GM21367 (cell line): ENCODE results near the gene BTRC.
"Not testable (repeated sequence)": the region's sequence is repeated elsewhere in the genome, so short reads cannot be mapped to it uniquely, and the experiment has no call there.

Experiments used
- ATAC-seq: cut with Tn5 transposase; IDR thresholded peaks from one replicate; pipeline ENCODE4 v1.9.1; 2021; ENCODE audit not compliant: unreplicated experiment

BTRC gene

DNA sequence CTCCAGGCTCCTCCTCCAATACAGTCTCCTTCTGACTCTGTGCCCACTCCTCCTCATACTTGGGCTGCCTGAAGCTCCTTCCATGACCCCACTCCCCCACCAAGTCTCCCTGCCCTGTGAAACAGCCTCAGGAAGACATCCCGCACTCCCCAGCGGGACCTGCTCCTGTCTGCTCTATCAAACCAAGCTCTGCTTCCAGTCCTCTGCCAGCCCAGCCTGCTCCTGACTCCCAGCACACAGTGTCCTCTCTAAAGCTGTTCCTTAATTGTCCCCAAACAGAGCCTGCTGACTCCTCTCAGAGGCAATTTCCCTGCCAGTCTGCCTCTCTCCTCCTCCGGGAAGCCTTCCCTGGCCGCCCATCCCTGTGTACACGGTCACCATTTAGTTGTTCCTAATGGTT, 224.2 kb downstream of the BTRC start:
- no peak for ATAC-seq

DNA sequence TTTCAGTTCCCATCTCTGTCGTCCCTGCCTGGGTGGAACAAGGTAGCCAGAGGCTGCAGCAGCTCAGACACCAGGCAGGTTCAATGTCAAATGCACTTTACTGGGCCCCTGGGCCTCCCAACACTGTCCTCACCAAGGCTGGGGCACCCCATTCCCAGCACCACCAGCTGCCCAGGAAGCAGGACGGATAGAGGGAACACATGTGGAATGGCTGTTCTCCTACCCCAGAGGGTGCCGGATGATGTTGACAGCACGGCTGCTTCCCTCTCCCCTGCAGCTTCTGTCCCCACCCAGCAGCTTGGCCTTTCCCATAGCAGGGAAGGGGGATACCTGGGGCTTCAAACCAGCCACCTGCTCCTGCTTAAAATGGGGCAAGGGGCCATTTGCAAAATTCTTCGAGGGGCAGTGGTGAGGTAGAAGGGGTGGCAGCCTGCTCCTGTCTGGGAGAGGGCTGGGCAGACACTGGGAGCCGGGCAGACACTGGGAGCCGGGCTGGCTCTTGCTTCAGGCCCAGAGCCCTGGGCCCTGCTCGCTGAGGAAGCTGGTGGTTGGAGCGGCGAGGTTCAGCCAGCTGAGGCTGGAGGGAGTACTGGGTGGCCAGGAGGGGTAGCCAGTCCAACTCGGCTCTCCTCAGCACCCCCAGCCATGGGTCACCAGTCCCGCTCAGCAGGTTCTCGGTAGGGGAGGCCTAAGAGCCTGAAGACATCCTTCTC, 225.0 kb downstream of the BTRC start:
- ATAC-seq = no peak

- no peak for ATAC-seq
Measured at GRCh38 chr10:101579516-101579870, 225.5 kb downstream of the BTRC start.

- ATAC-seq = no peak
Measured at GRCh38 chr10:101580486-101581399, 226.8 kb downstream of the BTRC start.

DNA sequence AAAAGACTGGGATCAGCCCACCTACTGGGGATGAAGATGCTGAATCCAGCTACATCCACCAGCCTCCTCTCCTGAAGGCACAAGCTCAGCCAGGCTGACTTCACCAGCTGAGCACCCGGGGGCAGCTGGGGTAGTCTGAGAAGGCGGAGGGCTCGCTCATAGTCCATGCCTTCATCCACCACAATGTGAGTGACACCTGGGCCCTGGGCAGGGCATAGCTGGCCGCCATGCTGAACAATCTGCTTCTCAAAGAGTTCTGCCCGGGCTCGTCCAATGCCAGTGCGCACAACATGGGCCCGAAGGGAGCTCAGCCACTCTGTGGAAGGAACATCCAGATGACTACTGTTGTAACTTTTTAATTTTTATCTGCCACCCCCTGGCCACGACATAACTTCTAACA, 231.9 kb downstream of the BTRC start:
- ATAC-seq = no peak

DNA sequence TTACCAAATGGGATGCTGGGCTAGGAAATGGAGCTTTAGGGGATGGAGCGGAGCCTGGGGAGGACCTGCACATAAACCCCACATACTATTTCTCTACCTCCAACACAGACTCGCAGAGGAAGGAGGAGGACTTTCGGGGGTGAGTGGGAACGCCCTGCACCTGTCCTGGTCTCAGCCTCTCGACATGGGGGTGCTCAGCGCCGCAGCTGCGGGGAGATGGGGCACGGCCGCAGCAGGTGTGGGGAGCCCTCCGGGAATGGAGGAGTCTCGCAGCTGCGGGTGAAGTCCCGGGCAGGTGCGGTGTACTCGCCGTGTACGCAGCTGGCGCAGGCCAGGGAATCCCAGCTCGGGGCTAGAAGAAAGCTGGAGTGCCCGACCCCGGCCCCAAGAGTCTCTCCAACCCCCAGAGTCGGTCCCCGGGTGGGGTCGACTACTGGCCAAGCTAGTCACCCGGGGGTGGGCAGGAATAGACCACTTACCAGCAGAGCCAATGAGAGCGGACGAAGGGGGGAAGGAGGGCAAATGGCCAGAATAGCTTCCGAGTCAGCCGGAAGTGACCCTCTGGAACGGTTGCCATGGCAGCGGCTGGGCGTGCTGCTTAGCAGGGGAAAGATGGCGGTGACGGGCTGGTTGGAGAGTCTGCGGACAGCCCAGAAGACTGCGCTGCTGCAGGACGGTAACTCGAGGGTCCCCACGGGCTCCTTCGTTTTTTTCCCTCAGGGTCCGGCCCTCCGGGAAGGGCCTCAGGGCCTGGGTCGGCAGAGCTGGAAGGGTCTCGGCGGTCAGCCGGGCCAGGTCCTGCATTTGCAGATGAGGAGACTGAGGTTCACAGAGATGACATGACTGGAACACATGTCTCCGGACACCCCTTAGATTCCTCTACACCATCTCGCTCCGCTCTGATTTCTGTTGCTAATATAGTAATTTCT, 234.0 kb downstream of the BTRC start, which contains the start of the genes DPCD and POLL:
DPCD (plus strand) TSS at position 597 of the 929 bp plus-strand sequence; CDS start at position 613, 16 bp downstream.
POLL (minus strand) TSS at position 533 of the 929 bp plus-strand sequence. CDS start 897 bp downstream, outside the sequence.
- ATAC-seq = peak; percentile 96

GRCh38 chr10:101588879-101589278, 234.9 kb downstream of the BTRC start:
- ATAC-seq = no peak

- not testable (repeated sequence) for ATAC-seq
Measured at GRCh38 chr10:101593331-101593730, 239.4 kb downstream of the BTRC start.

- ATAC-seq = no peak
Measured at GRCh38 chr10:101595591-101596433, 241.8 kb downstream of the BTRC start.

DNA sequence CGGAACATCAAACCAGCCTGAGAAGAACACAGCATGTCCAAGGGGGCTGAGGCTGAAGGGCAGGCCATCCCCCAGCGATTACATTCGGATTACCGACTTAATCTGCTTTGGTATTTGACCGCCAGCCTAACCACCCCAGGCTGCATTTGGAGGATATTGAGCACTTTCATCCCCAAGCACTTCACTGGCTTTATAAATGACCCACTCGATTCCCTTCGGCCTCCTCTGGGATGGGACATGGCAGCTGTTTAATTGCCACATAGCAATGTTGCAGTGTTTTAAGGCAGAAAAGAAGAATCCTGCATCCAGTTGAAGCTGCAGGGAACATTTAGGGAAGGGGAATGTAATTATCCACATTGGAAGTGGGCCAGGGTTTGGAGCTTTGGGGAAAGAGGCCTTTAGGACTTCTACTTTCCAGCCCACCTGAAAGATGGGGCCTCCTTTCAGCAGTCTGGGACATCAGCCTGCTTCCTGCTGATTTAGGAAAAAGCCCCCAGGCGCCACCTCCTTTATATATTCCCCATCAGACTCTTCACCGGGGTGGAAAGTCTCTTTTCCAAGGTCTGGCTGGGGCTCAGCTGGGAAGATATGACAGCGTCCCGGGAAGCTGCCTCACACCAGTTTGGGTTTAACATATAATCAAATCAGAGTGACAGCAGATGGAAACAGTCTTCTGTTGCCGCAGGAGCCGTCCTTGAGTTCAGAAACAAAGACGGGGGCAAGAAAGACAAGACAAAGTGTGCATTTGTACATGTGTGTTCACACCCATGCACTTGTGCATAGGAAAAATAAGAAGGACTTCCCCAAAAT, 243.3 kb downstream of the BTRC start:
- ATAC-seq = no peak

- no peak for ATAC-seq
Measured at GRCh38 chr10:101601541-101601940, 247.6 kb downstream of the BTRC start.

- no peak for ATAC-seq
Measured at GRCh38 chr10:101602761-101603398, 248.9 kb downstream of the BTRC start.
